Liver (tissue), 3 donors: Measurements from ENCODE around the gene CTAG1A.

Source experiments
- EGR1 ChIP-seq, 2 donors: IDR thresholded peaks; 2 replicates each; pipeline ENCODE4 v1.6.1; 2016 to 2018; ENCODE audit warnings: antibody characterized with exemption in 2 of 2, low read depth in 2 of 2
- GABPA ChIP-seq, 2 donors: IDR thresholded peaks in 1 of 2; conservative IDR thresholded peaks in 1 of 2; 2 replicates each; pipeline ENCODE4 v1.6.1; 2016; ENCODE audit warnings: antibody characterized with exemption in 2 of 2, mild to moderate bottlenecking in 1 of 2, moderate library complexity in 1 of 2
- JUND ChIP-seq, 2 donors: IDR thresholded peaks; 2 replicates each; pipeline ENCODE4 v1.6.1; 2016; ENCODE audit warnings: antibody characterized with exemption in 2 of 2
- RAD21 ChIP-seq, 2 donors: IDR thresholded peaks; 2 replicates each; pipeline ENCODE4 v1.6.1; 2016; ENCODE audit warnings: antibody characterized with exemption in 2 of 2, mild to moderate bottlenecking in 2 of 2
- SP1 ChIP-seq: IDR thresholded peaks from 2 replicates; pipeline ENCODE4 v1.6.1; 2018; ENCODE audit warnings: antibody characterized with exemption, mild to moderate bottlenecking
- YY1 ChIP-seq: IDR thresholded peaks from 2 replicates; pipeline ENCODE4 v1.6.1; 2016; ENCODE audit warnings: antibody characterized with exemption, mild to moderate bottlenecking
- TF ChIP-seq, protein P1 (sequence below): IDR thresholded peaks from 2 replicates; pipeline ENCODE4 v1.6.1; 2016; ENCODE audit warnings: antibody characterized with exemption
- TF ChIP-seq, protein P2 (sequence below): IDR thresholded peaks from 2 replicates; pipeline ENCODE4 v1.6.1; 2016; ENCODE audit warnings: antibody characterized with exemption
- TF ChIP-seq, protein P3 (sequence below): fragments of 150-350 bp; IDR thresholded peaks from 2 replicates; pipeline ENCODE4 v1.5.1; 2017; ENCODE audit warnings: improper control_type of control experiment, low read depth, low read length; ENCODE audit not compliant: missing input control
- TF ChIP-seq, protein P4 (sequence below): IDR thresholded peaks from 2 replicates; pipeline ENCODE4 v1.6.1; 2016; ENCODE audit warnings: antibody characterized with exemption, mild to moderate bottlenecking
- donor health status: healthy.
- donor health status: healthy.

DNA sequence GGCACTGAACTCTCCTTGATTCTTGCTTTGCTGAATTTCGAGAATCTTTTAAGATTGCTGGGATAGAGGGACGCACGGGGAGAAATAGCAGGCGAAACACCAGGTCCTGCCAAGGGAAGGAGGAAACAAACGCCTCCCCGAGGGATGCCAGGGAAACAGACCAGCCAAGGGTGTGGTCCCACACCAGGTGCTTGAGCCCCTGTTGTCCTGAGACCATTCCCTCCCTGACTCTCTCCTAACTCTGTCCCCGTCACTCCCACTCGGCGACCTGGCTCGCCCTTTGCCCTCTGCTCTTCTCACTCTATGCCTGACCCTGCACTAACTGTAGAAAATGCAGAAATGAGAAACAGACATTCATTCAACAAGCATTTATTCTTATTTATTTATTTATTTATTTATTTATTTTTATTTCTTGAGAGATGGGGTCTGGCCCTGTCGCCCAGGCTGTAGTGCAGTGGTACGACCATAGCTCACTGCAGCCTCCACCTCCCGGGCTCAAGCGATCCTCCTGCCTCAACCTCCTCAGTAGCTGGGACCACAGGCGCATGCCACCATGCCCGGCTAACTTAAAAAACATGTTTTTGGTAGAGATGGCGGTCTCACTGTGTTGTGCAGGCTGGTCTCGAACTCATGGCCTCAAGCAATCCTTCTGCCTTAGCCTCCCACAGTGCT, 18.0 kb downstream of the CTAG1A start:
- TF ChIP-seq, protein P1, sequence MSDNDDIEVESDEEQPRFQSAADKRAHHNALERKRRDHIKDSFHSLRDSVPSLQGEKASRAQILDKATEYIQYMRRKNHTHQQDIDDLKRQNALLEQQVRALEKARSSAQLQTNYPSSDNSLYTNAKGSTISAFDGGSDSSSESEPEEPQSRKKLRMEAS, result no peak
- TF ChIP-seq, protein P2, sequence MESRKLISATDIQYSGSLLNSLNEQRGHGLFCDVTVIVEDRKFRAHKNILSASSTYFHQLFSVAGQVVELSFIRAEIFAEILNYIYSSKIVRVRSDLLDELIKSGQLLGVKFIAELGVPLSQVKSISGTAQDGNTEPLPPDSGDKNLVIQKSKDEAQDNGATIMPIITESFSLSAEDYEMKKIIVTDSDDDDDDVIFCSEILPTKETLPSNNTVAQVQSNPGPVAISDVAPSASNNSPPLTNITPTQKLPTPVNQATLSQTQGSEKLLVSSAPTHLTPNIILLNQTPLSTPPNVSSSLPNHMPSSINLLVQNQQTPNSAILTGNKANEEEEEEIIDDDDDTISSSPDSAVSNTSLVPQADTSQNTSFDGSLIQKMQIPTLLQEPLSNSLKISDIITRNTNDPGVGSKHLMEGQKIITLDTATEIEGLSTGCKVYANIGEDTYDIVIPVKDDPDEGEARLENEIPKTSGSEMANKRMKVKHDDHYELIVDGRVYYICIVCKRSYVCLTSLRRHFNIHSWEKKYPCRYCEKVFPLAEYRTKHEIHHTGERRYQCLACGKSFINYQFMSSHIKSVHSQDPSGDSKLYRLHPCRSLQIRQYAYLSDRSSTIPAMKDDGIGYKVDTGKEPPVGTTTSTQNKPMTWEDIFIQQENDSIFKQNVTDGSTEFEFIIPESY, result no peak
- TF ChIP-seq GABPA (IDR thresholded peaks at IDR 0.05 in 1 of 2, conservative IDR thresholded peaks at IDR 0.05 in 1 of 2), result no peak
- TF ChIP-seq, protein P3, sequence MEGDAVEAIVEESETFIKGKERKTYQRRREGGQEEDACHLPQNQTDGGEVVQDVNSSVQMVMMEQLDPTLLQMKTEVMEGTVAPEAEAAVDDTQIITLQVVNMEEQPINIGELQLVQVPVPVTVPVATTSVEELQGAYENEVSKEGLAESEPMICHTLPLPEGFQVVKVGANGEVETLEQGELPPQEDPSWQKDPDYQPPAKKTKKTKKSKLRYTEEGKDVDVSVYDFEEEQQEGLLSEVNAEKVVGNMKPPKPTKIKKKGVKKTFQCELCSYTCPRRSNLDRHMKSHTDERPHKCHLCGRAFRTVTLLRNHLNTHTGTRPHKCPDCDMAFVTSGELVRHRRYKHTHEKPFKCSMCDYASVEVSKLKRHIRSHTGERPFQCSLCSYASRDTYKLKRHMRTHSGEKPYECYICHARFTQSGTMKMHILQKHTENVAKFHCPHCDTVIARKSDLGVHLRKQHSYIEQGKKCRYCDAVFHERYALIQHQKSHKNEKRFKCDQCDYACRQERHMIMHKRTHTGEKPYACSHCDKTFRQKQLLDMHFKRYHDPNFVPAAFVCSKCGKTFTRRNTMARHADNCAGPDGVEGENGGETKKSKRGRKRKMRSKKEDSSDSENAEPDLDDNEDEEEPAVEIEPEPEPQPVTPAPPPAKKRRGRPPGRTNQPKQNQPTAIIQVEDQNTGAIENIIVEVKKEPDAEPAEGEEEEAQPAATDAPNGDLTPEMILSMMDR, result no peak
- TF ChIP-seq RAD21 (IDR thresholded peaks at IDR 0.05), result no peak
- no peak for TF ChIP-seq YY1
- no peak for TF ChIP-seq SP1
- TF ChIP-seq, protein P4, sequence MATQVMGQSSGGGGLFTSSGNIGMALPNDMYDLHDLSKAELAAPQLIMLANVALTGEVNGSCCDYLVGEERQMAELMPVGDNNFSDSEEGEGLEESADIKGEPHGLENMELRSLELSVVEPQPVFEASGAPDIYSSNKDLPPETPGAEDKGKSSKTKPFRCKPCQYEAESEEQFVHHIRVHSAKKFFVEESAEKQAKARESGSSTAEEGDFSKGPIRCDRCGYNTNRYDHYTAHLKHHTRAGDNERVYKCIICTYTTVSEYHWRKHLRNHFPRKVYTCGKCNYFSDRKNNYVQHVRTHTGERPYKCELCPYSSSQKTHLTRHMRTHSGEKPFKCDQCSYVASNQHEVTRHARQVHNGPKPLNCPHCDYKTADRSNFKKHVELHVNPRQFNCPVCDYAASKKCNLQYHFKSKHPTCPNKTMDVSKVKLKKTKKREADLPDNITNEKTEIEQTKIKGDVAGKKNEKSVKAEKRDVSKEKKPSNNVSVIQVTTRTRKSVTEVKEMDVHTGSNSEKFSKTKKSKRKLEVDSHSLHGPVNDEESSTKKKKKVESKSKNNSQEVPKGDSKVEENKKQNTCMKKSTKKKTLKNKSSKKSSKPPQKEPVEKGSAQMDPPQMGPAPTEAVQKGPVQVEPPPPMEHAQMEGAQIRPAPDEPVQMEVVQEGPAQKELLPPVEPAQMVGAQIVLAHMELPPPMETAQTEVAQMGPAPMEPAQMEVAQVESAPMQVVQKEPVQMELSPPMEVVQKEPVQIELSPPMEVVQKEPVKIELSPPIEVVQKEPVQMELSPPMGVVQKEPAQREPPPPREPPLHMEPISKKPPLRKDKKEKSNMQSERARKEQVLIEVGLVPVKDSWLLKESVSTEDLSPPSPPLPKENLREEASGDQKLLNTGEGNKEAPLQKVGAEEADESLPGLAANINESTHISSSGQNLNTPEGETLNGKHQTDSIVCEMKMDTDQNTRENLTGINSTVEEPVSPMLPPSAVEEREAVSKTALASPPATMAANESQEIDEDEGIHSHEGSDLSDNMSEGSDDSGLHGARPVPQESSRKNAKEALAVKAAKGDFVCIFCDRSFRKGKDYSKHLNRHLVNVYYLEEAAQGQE, result no peak
- no peak for TF ChIP-seq EGR1 (IDR thresholded peaks at IDR 0.05; ENCODE audit: low read depth in 2 of 2)
- no peak for TF ChIP-seq JUND (IDR thresholded peaks at IDR 0.05)
